GM23248 (cell line): ENCODE measurements around the gene SDK2. TPM values are rescaled to one million over a fixed set of nuclear protein-coding genes. Genes with fewer than 3 reads are reported as not detected.

Experiments
- DNase-seq: peaks from one replicate; pipeline ENCODE4 v3.0.0-alpha.2; 2015
- H2AFZ ChIP-seq: fragments of 200-600 bp; sonication (generic); 2 replicates; pipeline ENCODE4 v1.6.1; 2016; ENCODE audit warnings: antibody characterized with exemption
- H3F3A ChIP-seq: fragments of 200-600 bp; sonication (generic); 2 replicates; pipeline ENCODE4 v1.6.1; 2016; ENCODE audit warnings: mild to moderate bottlenecking, antibody characterized with exemption, mixed run types; ENCODE audit not compliant: insufficient read depth
- H3K27ac ChIP-seq: fragments of 200-600 bp; sonication (generic); 2 replicates; pipeline ENCODE4 v1.5.1; 2016; ENCODE audit warnings: mild to moderate bottlenecking
- H3K27me3 ChIP-seq: fragments of 200-600 bp; sonication (generic); replicated peaks from 2 replicates; pipeline ENCODE4 v1.6.1; 2016; ENCODE audit warnings: mild to moderate bottlenecking; ENCODE audit not compliant: insufficient read depth
- H3K36me3 ChIP-seq: fragments of 200-600 bp; sonication (generic); 2 replicates; pipeline ENCODE4 v1.6.1; 2016; ENCODE audit warnings: low read depth, mild to moderate bottlenecking
- H3K4me1 ChIP-seq: fragments of 200-600 bp; sonication (generic); 2 replicates; pipeline ENCODE4 v1.6.1; 2016; ENCODE audit warnings: mild to moderate bottlenecking; ENCODE audit not compliant: insufficient read depth
- H3K4me2 ChIP-seq: fragments of 200-600 bp; sonication (generic); one replicate; pipeline ENCODE4 v1.6.1; 2016; ENCODE audit warnings: mild to moderate bottlenecking; ENCODE audit not compliant: unreplicated experiment
- H3K4me3 ChIP-seq: fragments of 200-600 bp; sonication (generic); 2 replicates; pipeline ENCODE4 v1.5.1; 2016; ENCODE audit warnings: mild to moderate bottlenecking
- H3K79me2 ChIP-seq: fragments of 200-600 bp; sonication (generic); 2 replicates; pipeline ENCODE4 v1.6.1; 2016; ENCODE audit warnings: mild to moderate bottlenecking; ENCODE audit not compliant: insufficient read depth
- H3K9ac ChIP-seq: fragments of 200-600 bp; sonication (generic); 2 replicates; pipeline ENCODE4 v1.6.1; 2016; ENCODE audit warnings: mild to moderate bottlenecking
- H3K9me2 ChIP-seq: fragments of 200-600 bp; sonication (generic); 2 replicates; pipeline ENCODE4 v1.6.1; 2016; ENCODE audit warnings: mixed run types, mild to moderate bottlenecking, moderate library complexity; ENCODE audit not compliant: insufficient read depth
- H3K9me3 ChIP-seq: fragments of 200-600 bp; sonication (generic); one replicate; pipeline ENCODE4 v1.6.1; 2017; ENCODE audit warnings: low read depth
- H4K20me1 ChIP-seq: fragments of 200-600 bp; sonication (generic); 2 replicates; pipeline ENCODE4 v1.6.0; 2016; ENCODE audit not compliant: insufficient read depth
- EZH2 ChIP-seq: fragments of 200-600 bp; sonication (generic); IDR thresholded peaks from 2 replicates; pipeline ENCODE4 v1.6.1; 2018; ENCODE audit warnings: antibody characterized with exemption, mild to moderate bottlenecking; ENCODE audit not compliant: insufficient read depth, poor library complexity, severe bottlenecking
- EZH2phosphoT487 ChIP-seq: fragments of 200-600 bp; sonication (generic); IDR thresholded peaks from 2 replicates; pipeline ENCODE4 v1.6.1; 2018; ENCODE audit warnings: antibody characterized with exemption, moderate library complexity, mild to moderate bottlenecking, low read depth; ENCODE audit not compliant: insufficient read depth
- WGBS, 2 experiments: methylation state at CpG; one replicate each; pipeline ENCODE4 v1.1.6; 2015 to 2017; ENCODE audit warnings: low lambda C conversion rate in 2 of 2, low coverage in 1 of 2; ENCODE audit errors: missing lambda C conversion rate in 2 of 2; 5-methylcytosine and 5-hydroxymethylcytosine counted together
- in situ Hi-C: fragments of 300-500 bp; cut with MboI; formaldehyde crosslinking; loops from 2 replicates; pipeline ENCODE4 v1.15.0; 2020
- polyA plus RNA-seq: library from polyadenylated mRNA; unstranded; fragments of >200 nt; fragmentation: Nextera tagmentation; extraction: Ambion mirVana; gene quantifications from 2 replicates; pipeline ENCODE4 v1.2.1, GENCODE V29; 2016
- total RNA-seq: library from RNA; depleted of rRNA; stranded (reverse); fragments of >200 nt; shearing (Covaris generic); gene quantifications from 2 replicates; pipeline ENCODE4 v1.2.3, GENCODE V29; 2014

The SDK2 gene
- total and polyA plus RNA-seq, 2 experiments from 2014 or later = under 0.01 to 0.03 TPM

DNA sequence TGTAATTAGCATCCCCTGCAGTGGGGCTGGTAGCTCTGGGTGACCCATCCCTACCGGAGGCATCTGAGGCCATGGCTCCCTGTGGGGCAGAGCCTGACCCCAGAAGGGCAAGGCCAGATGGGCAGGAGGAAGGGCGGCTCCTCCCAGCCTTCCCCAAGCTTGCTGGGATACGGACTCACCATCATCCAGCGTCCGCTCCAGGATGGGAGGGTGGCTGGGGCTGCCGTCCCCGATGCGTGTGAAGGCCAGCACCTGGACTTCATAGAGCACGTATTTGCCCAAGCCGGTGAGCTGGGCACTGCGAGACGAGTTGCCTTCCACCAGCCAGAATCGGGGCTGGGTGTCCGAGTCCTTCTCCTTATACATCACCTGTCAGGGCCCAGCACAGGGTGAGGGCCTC, 250.9 kb downstream of the SDK2 start:
- no peaks in the 10 kb centered on the region for H3F3A ChIP-seq
- DNase-seq = no peak
- no peak overlapping the region for H3K9ac ChIP-seq
- in situ Hi-C loops = no loop called here
- no peaks in the 10 kb centered on the region for H4K20me1 ChIP-seq
- no peak overlapping the region for H3K27ac ChIP-seq
- no peaks in the 10 kb centered on the region for H3K9me3 ChIP-seq
- H2AFZ ChIP-seq = no peak overlapping the region
- TF ChIP-seq EZH2 (no peak), EZH2phosphoT487 (no peak)
- no peaks in the 10 kb centered on the region for H3K27me3 ChIP-seq
- no peaks in the 10 kb centered on the region for H3K36me3 ChIP-seq
- H3K4me2 ChIP-seq = no peak overlapping the region
- WGBS, 2 experiments = 88 to 92% methylated on average over 14 of the region's 14 CpGs
- H3K9me2 ChIP-seq = no peaks in the 10 kb centered on the region
- no peaks in the 10 kb centered on the region for H3K4me1 ChIP-seq
- H3K4me3 ChIP-seq = no peak overlapping the region
- no peaks in the 10 kb centered on the region for H3K79me2 ChIP-seq

DNA sequence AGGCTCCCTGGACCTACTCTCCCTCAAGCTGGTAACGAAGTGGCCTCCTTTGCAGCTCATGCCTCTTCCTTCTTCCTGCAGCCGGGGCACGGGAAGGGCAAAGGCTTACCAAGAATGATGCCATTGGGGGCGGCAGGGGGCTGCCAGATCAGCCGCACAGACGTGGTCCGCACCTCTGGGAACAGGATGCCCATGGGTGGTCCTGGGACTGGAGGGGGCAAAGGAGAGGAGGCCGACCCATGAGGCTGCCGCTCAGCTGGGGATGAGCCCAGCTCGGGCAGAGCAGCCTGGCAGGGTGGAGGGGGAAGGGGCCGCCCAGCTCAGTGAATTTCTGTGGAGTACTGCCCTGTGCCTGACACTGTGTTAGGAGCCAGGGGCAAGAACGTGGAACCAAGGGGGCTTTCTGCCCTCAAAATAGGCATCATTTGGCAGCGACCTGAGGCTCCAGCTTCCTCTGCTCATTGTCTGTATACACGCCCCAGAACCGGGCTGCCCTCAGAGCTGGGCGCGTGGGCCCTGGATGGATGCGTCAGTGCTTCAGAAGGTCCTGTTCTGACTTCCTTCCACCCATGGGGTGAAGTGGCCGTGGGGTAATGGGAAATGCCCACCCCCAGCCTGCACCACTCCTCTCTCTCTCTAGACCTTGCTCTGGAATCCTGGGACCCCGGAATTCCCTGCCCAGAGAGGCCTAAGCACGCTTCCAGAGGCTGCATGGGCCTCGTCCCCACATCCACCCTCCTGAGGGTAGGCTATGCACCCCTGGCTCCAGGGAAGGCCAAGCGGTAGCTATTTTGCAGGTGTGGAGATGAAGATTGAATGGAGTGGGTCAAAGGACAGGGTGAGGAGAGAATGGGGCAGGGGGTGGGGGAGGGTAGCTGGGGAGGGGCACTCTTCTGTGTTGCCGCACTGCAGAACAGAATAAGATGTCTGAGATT, 252.6 kb downstream of the SDK2 start:
- Histone ChIP-seq H3K79me2 (no peaks in the 10 kb centered on the region), H3K27ac (no peak overlapping the region), H3K27me3 (no peaks in the 10 kb centered on the region), H3K36me3 (no peaks in the 10 kb centered on the region), H2AFZ (no peak overlapping the region), H3K4me1 (no peaks in the 10 kb centered on the region), H3K9ac (no peak overlapping the region), H4K20me1 (no peaks in the 10 kb centered on the region), H3K9me2 (no peaks in the 10 kb centered on the region), H3K4me2 (no peak overlapping the region), H3F3A (no peaks in the 10 kb centered on the region), H3K4me3 (no peak overlapping the region), H3K9me3 (no peaks in the 10 kb centered on the region)
- DNase-seq = no peak
- in situ Hi-C loops = no loop called here
- 79 to 80% methylated on average over 22 to 24 of the region's 24 CpGs for WGBS, 2 experiments
- TF ChIP-seq EZH2phosphoT487 (no peak), EZH2 (no peak)

DNA sequence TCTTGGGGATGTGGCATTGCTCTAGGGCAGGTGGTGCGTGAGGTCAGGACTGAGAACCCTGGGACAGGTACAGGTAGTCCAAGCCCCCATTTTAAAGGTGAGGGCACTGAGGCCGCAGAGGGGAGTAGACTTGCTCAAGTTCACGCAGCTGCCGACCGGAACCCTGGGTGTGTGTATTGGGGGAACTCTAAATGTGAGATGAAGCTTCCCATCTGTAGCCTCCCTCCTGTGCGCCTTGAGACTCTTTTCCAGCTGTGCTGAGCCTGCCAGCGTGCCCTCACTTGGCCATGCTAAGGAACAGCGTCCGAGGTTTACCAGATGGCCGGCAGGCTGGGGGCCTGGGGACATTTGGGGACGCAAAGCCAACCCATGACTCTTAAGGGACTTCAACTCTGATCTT, 253.4 kb downstream of the SDK2 start:
- Histone ChIP-seq H3K9ac (no peak overlapping the region), H3K9me3 (no peaks in the 10 kb centered on the region), H4K20me1 (no peaks in the 10 kb centered on the region), H3F3A (no peaks in the 10 kb centered on the region), H3K4me1 (no peaks in the 10 kb centered on the region), H3K79me2 (no peaks in the 10 kb centered on the region), H2AFZ (no peak overlapping the region), H3K27ac (no peak overlapping the region), H3K36me3 (no peaks in the 10 kb centered on the region), H3K9me2 (no peaks in the 10 kb centered on the region), H3K27me3 (no peaks in the 10 kb centered on the region), H3K4me3 (no peak overlapping the region), H3K4me2 (no peak overlapping the region)
- WGBS, 2 experiments = 81 to 87% methylated on average over 11 of the region's 11 CpGs
- TF ChIP-seq EZH2 = no peak
- TF ChIP-seq EZH2phosphoT487 = no peak
- in situ Hi-C loops = no loop called here
- DNase-seq = no peak

DNA sequence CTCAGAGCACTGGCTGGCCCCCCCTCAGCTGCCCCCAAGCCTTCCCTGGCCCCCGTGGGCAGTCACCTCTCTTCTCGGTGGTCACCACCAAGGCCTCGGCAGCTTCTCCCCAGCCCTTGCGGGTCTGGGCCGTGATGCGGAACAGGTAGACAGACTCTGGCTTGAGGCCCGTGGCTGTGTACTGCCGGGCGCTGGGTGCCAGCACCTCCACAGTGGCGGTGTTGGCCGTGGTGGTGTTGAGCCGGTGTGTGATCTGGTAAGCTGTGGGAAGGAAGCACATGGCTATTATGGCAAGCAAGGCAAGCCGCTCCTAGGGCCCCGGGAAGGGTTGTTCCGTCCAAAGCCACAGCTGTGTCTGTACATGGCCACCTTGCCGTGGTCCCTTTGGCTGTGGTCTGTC, 254.0 kb downstream of the SDK2 start:
- 77 to 87% methylated on average over 14 to 16 of the region's 16 CpGs for WGBS, 2 experiments
- no peaks in the 10 kb centered on the region for H3K79me2 ChIP-seq
- no peak for TF ChIP-seq EZH2
- no peak for TF ChIP-seq EZH2phosphoT487

More for the DNA sequence above, 254.0 kb downstream of the SDK2 start:
- no peak overlapping the region for H3K4me2 ChIP-seq
- H3K9me3 ChIP-seq = no peaks in the 10 kb centered on the region
- DNase-seq = no peak
- no peak overlapping the region for H3K27ac ChIP-seq
- no peaks in the 10 kb centered on the region for H3K9me2 ChIP-seq
- in situ Hi-C loops = no loop called here
- H3K9ac ChIP-seq = no peak overlapping the region
- no peak overlapping the region for H3K4me3 ChIP-seq
- no peaks in the 10 kb centered on the region for H3K4me1 ChIP-seq
- no peak overlapping the region for H2AFZ ChIP-seq
- 0 out of 2 replicates have a peak, but pooled peaks cover 4% of the 10 kb centered on the region for H3K27me3 ChIP-seq
- H3K36me3 ChIP-seq = no peaks in the 10 kb centered on the region
- no peaks in the 10 kb centered on the region for H3F3A ChIP-seq
- H4K20me1 ChIP-seq = no peaks in the 10 kb centered on the region
